MCF 10A (cell line): ENCODE results near the gene HIBCH. TPM values are rescaled to one million over a fixed set of nuclear protein-coding genes. Genes with fewer than 3 reads are reported as not detected.

Experiments used
- Bru-seq: library from RNA; stranded (reverse); fragments of 400-500 nt; gene quantifications from one replicate; lab custom pipeline; 2021; lab: Mats Ljungman, UMichigan
- BruChase-seq, 2 experiments: library from RNA; stranded (reverse); fragments of 400-500 nt; gene quantifications; one replicate each; lab custom pipeline; 2021; lab: Mats Ljungman, UMichigan
- BruUV-seq: library from RNA; stranded (reverse); fragments of 400-500 nt; replicated peaks from 2 replicates; lab custom pipeline; 2021; lab: Mats Ljungman, UMichigan
- CTCF ChIA-PET: fragments of 300-600 bp; sonication (Branson Sonifier 250); formaldehyde crosslinking; extraction: SDS; loops from one replicate; lab custom pipeline; 2021; ENCODE audit warnings: antibody characterized with exemption, inconsistent platforms; lab: Yijun Ruan, JAX
- POLR2A ChIA-PET: fragments of 300-600, 350-650 bp; sonication (Branson Sonifier 250); formaldehyde crosslinking; extraction: SDS; loops from one replicate; lab custom pipeline; 2020; ENCODE audit warnings: antibody characterized with exemption, inconsistent platforms; lab: Yijun Ruan, JAX
- DNase-seq: peaks from one replicate; pipeline ENCODE4 v3.0.0-alpha.2; 2018; ENCODE audit not compliant: unreplicated experiment
- H3K27ac Mint-ChIP-seq: one replicate; pipeline ENCODE4 v1.8.0; 2022; ENCODE audit warnings: mild to moderate bottlenecking, low read depth, mixed read lengths; ENCODE audit not compliant: unreplicated experiment
- H3K27me3 Mint-ChIP-seq: one replicate; pipeline ENCODE4 v1.8.0; 2022; ENCODE audit warnings: mixed read lengths; ENCODE audit not compliant: insufficient read depth, unreplicated experiment
- H3K36me3 Mint-ChIP-seq: one replicate; pipeline ENCODE4 v1.8.0; 2022; ENCODE audit warnings: mild to moderate bottlenecking, moderate library complexity, mixed read lengths; ENCODE audit not compliant: insufficient read depth, unreplicated experiment
- H3K4me1 Mint-ChIP-seq: one replicate; pipeline ENCODE4 v1.8.0; 2022; ENCODE audit warnings: mixed read lengths; ENCODE audit not compliant: insufficient read depth, unreplicated experiment
- H3K4me3 Mint-ChIP-seq: one replicate; pipeline ENCODE4 v1.8.0; 2022; ENCODE audit warnings: mild to moderate bottlenecking, moderate library complexity, mixed read lengths; ENCODE audit not compliant: unreplicated experiment
- H3K9me3 Mint-ChIP-seq: one replicate; pipeline ENCODE4 v1.8.0; 2022; ENCODE audit warnings: mixed read lengths; ENCODE audit not compliant: unreplicated experiment
- CTCF ChIP-seq: fragments of 200-600 bp; IDR thresholded peaks from one replicate; pipeline ENCODE4 v1.8.0; 2022; ENCODE audit warnings: antibody characterized with exemption, mild to moderate bottlenecking; ENCODE audit not compliant: unreplicated experiment
- intact Hi-C: fragments of 100-400 bp; cut with micrococcal nuclease; formaldehyde crosslinking; loops from 2 replicates; pipeline ENCODE4 v1.14.1; 2022
- long read RNA-seq: library from polyadenylated mRNA; stranded (forward); transcript quantifications from one replicate; pipeline ENCODE4 v2.0.0, GENCODE V29; 2022
- total RNA-seq: library from RNA; stranded (reverse); gene quantifications from 2 replicates; pipeline ENCODE4 v1.2.3, GENCODE V29; 2022

The HIBCH gene
- total RNA-seq (14.7 and 16.2 TPM in 2 replicates), Bru-seq, nascent RNA (percentile 70 among the genes with signal in this experiment), BruChase-seq, experiment 1, labeled RNA remaining after a 6-hour chase (percentile 71 among the genes with signal in this experiment), BruChase-seq, experiment 2, labeled RNA remaining after a 2-hour chase (percentile 77 among the genes with signal in this experiment)
- long read RNA-seq, transcript HIBCH-201 (14 exons, 1,939 nt): major isoform, 26 of 48 reads
- long read RNA-seq, partial matches to known transcripts: 3 of 48 reads
- long read RNA-seq, other reads (novel, unspliced or antisense): 19 of 48 reads

GRCh38 chr2:190319555-190320498, at the start of gene HIBCH:
HIBCH (minus strand) TSS chr2:190319826; CDS start chr2:190319750, 76 bp downstream.
- Mint-ChIP-seq H3K27me3 (no peaks in the 10 kb centered on the region), H3K27ac (peak within 1 kb of the TSS; percentile 78), H3K9me3 (no peaks in the 10 kb centered on the region), H3K4me1 (peaks cover 35% of the 10 kb centered on the region), H3K36me3 (no peaks in the 10 kb centered on the region), H3K4me3 (peak within 1 kb of the TSS; percentile 87)
- intact Hi-C loops: loop anchor here (2.0 to 5.0 kb wide), 2 partner anchors 25 to 658 kb away; partner anchors contain the start of gene ASNSD1
- TSS peak; percentile 39 for BruUV-seq
- TF ChIP-seq CTCF: peak; percentile 56
- CTCF ChIA-PET: interaction anchor here (0.6 to 3.2 kb wide), 22 partner anchors 10 to 344 kb away, joined by 3 to 15 read pairs (median 4); no protein-coding TSS in a partner anchor
- POLR2A ChIA-PET: interaction anchor here (0.6 to 5.2 kb wide), 29 partner anchors 9 to 1273 kb away, joined by 3 to 44 read pairs (median 3); partner anchors contain the start of gene INPP1
- peak; percentile 99 for DNase-seq

GRCh38 chr2:190367091-190367490, 47.5 kb upstream of the HIBCH start:
- intact Hi-C loops: no loop called here
- Mint-ChIP-seq H3K4me1 (no peaks in the 10 kb centered on the region), H3K27ac (no peak overlapping the region), H3K27me3 (no peaks in the 10 kb centered on the region), H3K9me3 (no peaks in the 10 kb centered on the region), H3K4me3 (no peak overlapping the region), H3K36me3 (peaks cover 32% of the 10 kb centered on the region)
- no peak for DNase-seq
- POLR2A ChIA-PET: interaction anchor here (0.7 to 1.4 kb wide), 4 partner anchors 9 to 326 kb away, joined by 3 to 9 read pairs (median 3); no protein-coding TSS in a partner anchor
- no TSS peak for BruUV-seq
- TF ChIP-seq CTCF: no peak
- CTCF ChIA-PET: interaction anchor here (0.6 to 2.3 kb wide), 3 partner anchors 16 to 278 kb away, joined by 3 to 10 read pairs (median 3); partner anchors contain the start of gene INPP1

GRCh38 chr2:190366248-190366753, 46.7 kb upstream of the HIBCH start:
- intact Hi-C loops: no loop called here
- Mint-ChIP-seq H3K36me3 (peaks cover 31% of the 10 kb centered on the region), H3K4me3 (no peak overlapping the region), H3K27ac (no peak overlapping the region), H3K4me1 (no peaks in the 10 kb centered on the region), H3K9me3 (no peaks in the 10 kb centered on the region), H3K27me3 (no peaks in the 10 kb centered on the region)
- ChIA-PET POLR2A (no interaction called here), CTCF (interaction anchor here (2.3 kb wide), 1 partner anchor 22 kb away, joined by 10 read pairs; the partner anchor contains the start of gene INPP1)
- TF ChIP-seq CTCF: no peak
- DNase-seq: no peak
- BruUV-seq: no TSS peak
